ENCODE data around the gene OXCT2. TPM values are rescaled to one million over a fixed set of nuclear protein-coding genes. Genes with fewer than 3 reads are reported as not detected.

The OXCT2 gene
- polyA plus RNA-seq, 1 donor from 2014 or later, result not detected

DNA sequence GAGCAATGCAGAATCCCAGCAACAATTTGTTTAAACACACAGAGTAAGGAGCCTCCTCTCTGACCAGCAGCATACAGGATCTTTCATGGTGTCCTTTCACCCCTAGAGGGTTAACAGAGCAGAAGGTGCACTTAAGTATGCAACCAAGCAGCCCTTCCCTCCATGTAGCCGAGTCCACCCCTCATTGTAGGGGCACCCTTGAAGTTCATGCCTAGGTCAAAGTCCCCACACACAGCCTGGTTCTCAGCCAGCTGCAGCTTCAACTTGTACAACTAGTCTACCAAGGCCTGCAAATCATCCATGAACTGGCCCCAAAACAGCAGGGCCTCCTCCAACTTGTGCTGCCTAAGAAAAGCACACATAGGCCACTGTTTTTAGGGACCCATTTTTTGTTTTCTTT lies 24.5 kb upstream of the OXCT2 start:
- Histone ChIP-seq H4K20me1 (ENCODE audit: insufficient read depth) (no peaks in the 10 kb centered on the region), H3K27ac (ENCODE audit: low read length) (no peak overlapping the region), H3K9ac (ENCODE audit: low read length) (no peak overlapping the region), H2AFZ (ENCODE audit: low read depth, low read length) (no peak overlapping the region), H3F3A (ENCODE audit: insufficient read depth, low read length, poor library complexity, severe bottlenecking) (no peaks in the 10 kb centered on the region), H3K9me2 (ENCODE audit: insufficient read depth, low read length) (no peaks in the 10 kb centered on the region), H3K9me3 (ENCODE audit: low read length) (no peaks in the 10 kb centered on the region), H3K36me3 (ENCODE audit: insufficient read depth, low read length) (no peaks in the 10 kb centered on the region), H3K79me2 (replicated peaks; ENCODE audit: insufficient read depth, low read length) (no peaks in the 10 kb centered on the region), H3K4me2 (ENCODE audit: low read length) (no peak overlapping the region), H3K4me3 (ENCODE audit: low read length) (no peak overlapping the region), H3K27me3 (ENCODE audit: insufficient read depth, low read depth, low read length) (peaks cover 12% of the 10 kb centered on the region)
- no peak for TF ChIP-seq TAF1 (IDR thresholded peaks at IDR 0.05; ENCODE audit: low read depth)
- TF ChIP-seq SMC3 (conservative IDR thresholded peaks at IDR 0.05; ENCODE audit: poor library complexity), result no peak
- TF ChIP-seq POLR2AphosphoS5 (IDR thresholded peaks at IDR 0.05), result no peak
- TF ChIP-seq, protein P1, sequence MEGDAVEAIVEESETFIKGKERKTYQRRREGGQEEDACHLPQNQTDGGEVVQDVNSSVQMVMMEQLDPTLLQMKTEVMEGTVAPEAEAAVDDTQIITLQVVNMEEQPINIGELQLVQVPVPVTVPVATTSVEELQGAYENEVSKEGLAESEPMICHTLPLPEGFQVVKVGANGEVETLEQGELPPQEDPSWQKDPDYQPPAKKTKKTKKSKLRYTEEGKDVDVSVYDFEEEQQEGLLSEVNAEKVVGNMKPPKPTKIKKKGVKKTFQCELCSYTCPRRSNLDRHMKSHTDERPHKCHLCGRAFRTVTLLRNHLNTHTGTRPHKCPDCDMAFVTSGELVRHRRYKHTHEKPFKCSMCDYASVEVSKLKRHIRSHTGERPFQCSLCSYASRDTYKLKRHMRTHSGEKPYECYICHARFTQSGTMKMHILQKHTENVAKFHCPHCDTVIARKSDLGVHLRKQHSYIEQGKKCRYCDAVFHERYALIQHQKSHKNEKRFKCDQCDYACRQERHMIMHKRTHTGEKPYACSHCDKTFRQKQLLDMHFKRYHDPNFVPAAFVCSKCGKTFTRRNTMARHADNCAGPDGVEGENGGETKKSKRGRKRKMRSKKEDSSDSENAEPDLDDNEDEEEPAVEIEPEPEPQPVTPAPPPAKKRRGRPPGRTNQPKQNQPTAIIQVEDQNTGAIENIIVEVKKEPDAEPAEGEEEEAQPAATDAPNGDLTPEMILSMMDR (IDR thresholded peaks at IDR 0.05; ENCODE audit: poor library complexity, severe bottlenecking), result no peak
- no peak for TF ChIP-seq MXI1 (conservative IDR thresholded peaks at IDR 0.05; ENCODE audit: poor library complexity, severe bottlenecking)
- no peak for TF ChIP-seq EP300 (conservative IDR thresholded peaks at IDR 0.05; ENCODE audit: poor library complexity, severe bottlenecking)
- TF ChIP-seq EZH2 (IDR thresholded peaks at IDR 0.05; ENCODE audit: borderline replicate concordance, insufficient read depth, low read length, poor library complexity, severe bottlenecking), result no peak
- TF ChIP-seq, protein P2, sequence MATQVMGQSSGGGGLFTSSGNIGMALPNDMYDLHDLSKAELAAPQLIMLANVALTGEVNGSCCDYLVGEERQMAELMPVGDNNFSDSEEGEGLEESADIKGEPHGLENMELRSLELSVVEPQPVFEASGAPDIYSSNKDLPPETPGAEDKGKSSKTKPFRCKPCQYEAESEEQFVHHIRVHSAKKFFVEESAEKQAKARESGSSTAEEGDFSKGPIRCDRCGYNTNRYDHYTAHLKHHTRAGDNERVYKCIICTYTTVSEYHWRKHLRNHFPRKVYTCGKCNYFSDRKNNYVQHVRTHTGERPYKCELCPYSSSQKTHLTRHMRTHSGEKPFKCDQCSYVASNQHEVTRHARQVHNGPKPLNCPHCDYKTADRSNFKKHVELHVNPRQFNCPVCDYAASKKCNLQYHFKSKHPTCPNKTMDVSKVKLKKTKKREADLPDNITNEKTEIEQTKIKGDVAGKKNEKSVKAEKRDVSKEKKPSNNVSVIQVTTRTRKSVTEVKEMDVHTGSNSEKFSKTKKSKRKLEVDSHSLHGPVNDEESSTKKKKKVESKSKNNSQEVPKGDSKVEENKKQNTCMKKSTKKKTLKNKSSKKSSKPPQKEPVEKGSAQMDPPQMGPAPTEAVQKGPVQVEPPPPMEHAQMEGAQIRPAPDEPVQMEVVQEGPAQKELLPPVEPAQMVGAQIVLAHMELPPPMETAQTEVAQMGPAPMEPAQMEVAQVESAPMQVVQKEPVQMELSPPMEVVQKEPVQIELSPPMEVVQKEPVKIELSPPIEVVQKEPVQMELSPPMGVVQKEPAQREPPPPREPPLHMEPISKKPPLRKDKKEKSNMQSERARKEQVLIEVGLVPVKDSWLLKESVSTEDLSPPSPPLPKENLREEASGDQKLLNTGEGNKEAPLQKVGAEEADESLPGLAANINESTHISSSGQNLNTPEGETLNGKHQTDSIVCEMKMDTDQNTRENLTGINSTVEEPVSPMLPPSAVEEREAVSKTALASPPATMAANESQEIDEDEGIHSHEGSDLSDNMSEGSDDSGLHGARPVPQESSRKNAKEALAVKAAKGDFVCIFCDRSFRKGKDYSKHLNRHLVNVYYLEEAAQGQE (IDR thresholded peaks at IDR 0.05; ENCODE audit: borderline replicate concordance), result no peak
- no peak for TF ChIP-seq RAD21 (conservative IDR thresholded peaks at IDR 0.05)

DNA sequence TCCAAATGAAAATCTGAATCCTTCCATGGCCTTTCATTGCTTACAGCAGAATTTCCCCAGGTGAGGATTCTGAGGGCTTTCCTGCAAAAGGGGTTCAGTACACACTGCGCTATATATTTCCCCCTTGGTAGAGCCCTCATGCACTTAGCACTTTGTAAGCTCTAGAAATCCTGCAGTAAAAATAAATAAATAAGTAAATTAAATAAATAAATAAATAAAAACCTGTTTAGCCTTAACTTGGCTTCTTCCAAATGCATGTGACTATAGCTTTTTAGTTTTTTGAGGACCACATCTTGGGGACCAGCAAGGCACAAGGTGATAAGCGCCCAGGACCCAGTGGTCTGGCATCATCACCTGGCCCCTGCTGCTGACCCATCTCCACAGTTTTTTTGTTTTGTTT lies 20.7 kb upstream of the OXCT2 start:
- Histone ChIP-seq H2AFZ (ENCODE audit: low read depth, low read length) (no peak overlapping the region), H3K27ac (ENCODE audit: low read length) (no peak overlapping the region), H3K27me3 (ENCODE audit: insufficient read depth, low read depth, low read length) (peaks cover 39% of the 10 kb centered on the region), H3K9me2 (ENCODE audit: insufficient read depth, low read length) (no peaks in the 10 kb centered on the region), H3K9me3 (ENCODE audit: low read length) (no peaks in the 10 kb centered on the region), H4K20me1 (ENCODE audit: insufficient read depth) (no peaks in the 10 kb centered on the region), H3K36me3 (ENCODE audit: insufficient read depth, low read length) (no peaks in the 10 kb centered on the region), H3K4me2 (ENCODE audit: low read length) (no peak overlapping the region), H3K79me2 (replicated peaks; ENCODE audit: insufficient read depth, low read length) (no peaks in the 10 kb centered on the region), H3K4me3 (ENCODE audit: low read length) (no peak overlapping the region), H3F3A (ENCODE audit: insufficient read depth, low read length, poor library complexity, severe bottlenecking) (no peaks in the 10 kb centered on the region), H3K9ac (ENCODE audit: low read length) (no peak overlapping the region)
- TF ChIP-seq EP300 (conservative IDR thresholded peaks at IDR 0.05; ENCODE audit: poor library complexity, severe bottlenecking) (no peak), EZH2 (IDR thresholded peaks at IDR 0.05; ENCODE audit: borderline replicate concordance, insufficient read depth, low read length, poor library complexity, severe bottlenecking) (no peak), MXI1 (conservative IDR thresholded peaks at IDR 0.05; ENCODE audit: poor library complexity, severe bottlenecking) (no peak), TAF1 (IDR thresholded peaks at IDR 0.05; ENCODE audit: low read depth) (no peak), SMC3 (conservative IDR thresholded peaks at IDR 0.05; ENCODE audit: poor library complexity) (no peak), POLR2AphosphoS5 (IDR thresholded peaks at IDR 0.05) (no peak), RAD21 (conservative IDR thresholded peaks at IDR 0.05) (no peak)
- TF ChIP-seq, protein P2 (IDR thresholded peaks at IDR 0.05; ENCODE audit: borderline replicate concordance), result no peak
- TF ChIP-seq, protein P1 (IDR thresholded peaks at IDR 0.05; ENCODE audit: poor library complexity, severe bottlenecking), result no peak
